Mucosa of rectum (tissue), 2 donors: ENCODE data around the gene EHBP1.

Source experiments
- H3K27ac ChIP-seq, 2 donors: one replicate each; pipeline ENCODE4 v1.7.0; 2013; ENCODE audit warnings: inconsistent platforms in 2 of 2, low read depth in 2 of 2, low read length in 2 of 2
- H3K27me3 ChIP-seq, 2 donors: one replicate each; pipeline ENCODE4 v1.7.0; 2013; ENCODE audit warnings: low read length in 2 of 2; ENCODE audit not compliant: control insufficient read depth in 2 of 2, insufficient read depth in 2 of 2
- H3K36me3 ChIP-seq, 2 donors: one replicate each; pipeline ENCODE4 v1.7.0; 2013; ENCODE audit warnings: low read length in 2 of 2; ENCODE audit not compliant: control insufficient read depth in 2 of 2, insufficient read depth in 2 of 2
- H3K4me1 ChIP-seq, 2 donors: one replicate each; pipeline ENCODE4 v1.7.0; 2013; ENCODE audit warnings: low read length in 2 of 2, mild to moderate bottlenecking in 1 of 2; ENCODE audit not compliant: control insufficient read depth in 2 of 2, insufficient read depth in 2 of 2
- H3K4me3 ChIP-seq, 2 donors: one replicate each; pipeline ENCODE4 v1.7.0; 2013; ENCODE audit warnings: low read length in 2 of 2
- H3K9ac ChIP-seq, 2 donors: one replicate each; pipeline ENCODE4 v1.7.0; 2013; ENCODE audit warnings: low read length in 2 of 2, low read depth in 1 of 2, mild to moderate bottlenecking in 1 of 2
- H3K9me3 ChIP-seq, 2 donors: one replicate each; pipeline ENCODE4 v1.7.0; 2013; ENCODE audit warnings: low read length in 2 of 2; ENCODE audit not compliant: control insufficient read depth in 2 of 2
- donor health status: healthy.
- donor health status: Normal muscosa, but diverticular disease.

Gene EHBP1

GRCh38 chr2:62665446-62665845, 40.1 kb upstream of the EHBP1 start:
- Histone ChIP-seq H3K4me3 (no peak overlapping the region), H3K4me1 (no peaks in the 10 kb centered on the region), H3K9ac (no peak overlapping the region), H3K27ac (no peak overlapping the region), H3K9me3 (no peaks in the 10 kb centered on the region), H3K36me3 (no peaks in the 10 kb centered on the region), H3K27me3 (no peaks in the 10 kb centered on the region)

- H3K4me1 ChIP-seq = no peaks in the 10 kb centered on the region
Observed at GRCh38 chr2:62669180-62669579, 36.3 kb upstream of the EHBP1 start.

GRCh38 chr2:62672601-62673000, 32.9 kb upstream of the EHBP1 start:
- Histone ChIP-seq H3K4me1 (no peaks in the 10 kb centered on the region), H3K27ac (no peak overlapping the region), H3K9ac (no peak overlapping the region), H3K27me3 (no peaks in the 10 kb centered on the region), H3K4me3 (no peak overlapping the region), H3K9me3 (no peaks in the 10 kb centered on the region), H3K36me3 (no peaks in the 10 kb centered on the region)

More at GRCh38 chr2:62669180-62669579, 36.3 kb upstream of the EHBP1 start:
- Histone ChIP-seq H3K27ac (no peak overlapping the region), H3K27me3 (no peaks in the 10 kb centered on the region), H3K9ac (no peak overlapping the region), H3K9me3 (no peaks in the 10 kb centered on the region), H3K4me3 (no peak overlapping the region), H3K36me3 (no peaks in the 10 kb centered on the region)

- Histone ChIP-seq H3K27me3 (no peaks in the 10 kb centered on the region), H3K36me3 (no peaks in the 10 kb centered on the region), H3K9ac (no peak overlapping the region), H3K9me3 (no peaks in the 10 kb centered on the region), H3K27ac (no peak overlapping the region), H3K4me1 (no peaks in the 10 kb centered on the region), H3K4me3 (no peak overlapping the region)
Observed at GRCh38 chr2:62675062-62675461, 30.5 kb upstream of the EHBP1 start.

GRCh38 chr2:62685256-62685655, 20.3 kb upstream of the EHBP1 start:
- Histone ChIP-seq H3K36me3 (no peaks in the 10 kb centered on the region), H3K27ac (no peak overlapping the region), H3K4me3 (no peak overlapping the region), H3K27me3 (no peaks in the 10 kb centered on the region), H3K9ac (no peak overlapping the region), H3K9me3 (no peaks in the 10 kb centered on the region), H3K4me1 (no peaks in the 10 kb centered on the region)

- Histone ChIP-seq H3K9me3 (no peaks in the 10 kb centered on the region), H3K4me1 (no peaks in the 10 kb centered on the region), H3K36me3 (no peaks in the 10 kb centered on the region), H3K4me3 (no peak overlapping the region), H3K27me3 (no peaks in the 10 kb centered on the region), H3K27ac (no peak overlapping the region), H3K9ac (no peak overlapping the region)
Observed at GRCh38 chr2:62686012-62686685, 19.4 kb upstream of the EHBP1 start.

GRCh38 chr2:62687636-62688035, 17.9 kb upstream of the EHBP1 start:
- no peak overlapping the region for H3K27ac ChIP-seq
- no peak overlapping the region for H3K4me3 ChIP-seq
- H3K27me3 ChIP-seq = no peaks in the 10 kb centered on the region
- no peak overlapping the region for H3K9ac ChIP-seq
- no peaks in the 10 kb centered on the region for H3K4me1 ChIP-seq
- H3K9me3 ChIP-seq = no peaks in the 10 kb centered on the region
- no peaks in the 10 kb centered on the region for H3K36me3 ChIP-seq

- Histone ChIP-seq H3K36me3 (no peaks in the 10 kb centered on the region), H3K9me3 (no peaks in the 10 kb centered on the region), H3K27ac (no peak overlapping the region), H3K9ac (no peak overlapping the region), H3K27me3 (no peaks in the 10 kb centered on the region), H3K4me1 (no peaks in the 10 kb centered on the region), H3K4me3 (no peak overlapping the region)
Observed at GRCh38 chr2:62688771-62689170, 16.7 kb upstream of the EHBP1 start.

GRCh38 chr2:62691186-62691585, 14.3 kb upstream of the EHBP1 start:
- H3K9ac ChIP-seq = no peak overlapping the region
- H3K9me3 ChIP-seq = no peaks in the 10 kb centered on the region
- no peaks in the 10 kb centered on the region for H3K36me3 ChIP-seq
- no peak overlapping the region for H3K27ac ChIP-seq
- no peaks in the 10 kb centered on the region for H3K27me3 ChIP-seq
- no peaks in the 10 kb centered on the region for H3K4me1 ChIP-seq
- no peak overlapping the region for H3K4me3 ChIP-seq

- no peaks in the 10 kb centered on the region for H3K27me3 ChIP-seq
Observed at GRCh38 chr2:62692225-62692624, 13.3 kb upstream of the EHBP1 start.

GRCh38 chr2:62698653-62699052, 6.9 kb upstream of the EHBP1 start:
- Histone ChIP-seq H3K4me3 (no peak overlapping the region), H3K4me1 (no peaks in the 10 kb centered on the region), H3K27ac (no peak overlapping the region), H3K27me3 (no peaks in the 10 kb centered on the region), H3K9me3 (no peaks in the 10 kb centered on the region), H3K36me3 (no peaks in the 10 kb centered on the region), H3K9ac (no peak overlapping the region)

More at GRCh38 chr2:62692225-62692624, 13.3 kb upstream of the EHBP1 start:
- Histone ChIP-seq H3K9ac (no peak overlapping the region), H3K4me3 (no peak overlapping the region), H3K36me3 (no peaks in the 10 kb centered on the region), H3K27ac (no peak overlapping the region), H3K9me3 (no peaks in the 10 kb centered on the region), H3K4me1 (no peaks in the 10 kb centered on the region)
